GM19240 (cell line): ENCODE data around the gene CDC14B.
"Not testable (repeated sequence)": the region's sequence is repeated elsewhere in the genome, so short reads cannot be mapped to it uniquely, and the experiment has no call there.

Source experiments
- DNase-seq: peaks from one replicate; pipeline ENCODE4 v3.0.0; 2011; ENCODE audit warnings: low spot score; ENCODE audit not compliant: insufficient read length

Gene CDC14B

DNA sequence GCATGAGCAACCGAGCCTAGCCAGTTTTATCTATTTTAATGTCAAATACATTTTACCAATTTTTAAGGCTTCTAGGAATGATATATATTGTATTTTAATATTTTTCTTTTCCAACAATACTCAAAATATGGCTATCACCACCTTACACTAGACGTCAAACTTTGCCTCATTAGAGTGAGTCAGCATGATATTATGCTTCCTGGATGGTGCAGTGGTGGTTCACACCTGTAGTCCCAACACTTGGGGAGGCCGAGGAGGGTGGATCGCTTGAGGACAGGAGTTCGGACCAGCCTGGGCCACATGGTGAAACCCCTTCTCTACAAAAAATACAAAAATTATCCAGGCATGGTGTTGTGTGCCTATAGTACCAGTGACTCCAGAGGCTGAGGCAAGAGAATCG is 7.3 kb upstream of the CDC14B start:
- DNase-seq, result no peak

DNA sequence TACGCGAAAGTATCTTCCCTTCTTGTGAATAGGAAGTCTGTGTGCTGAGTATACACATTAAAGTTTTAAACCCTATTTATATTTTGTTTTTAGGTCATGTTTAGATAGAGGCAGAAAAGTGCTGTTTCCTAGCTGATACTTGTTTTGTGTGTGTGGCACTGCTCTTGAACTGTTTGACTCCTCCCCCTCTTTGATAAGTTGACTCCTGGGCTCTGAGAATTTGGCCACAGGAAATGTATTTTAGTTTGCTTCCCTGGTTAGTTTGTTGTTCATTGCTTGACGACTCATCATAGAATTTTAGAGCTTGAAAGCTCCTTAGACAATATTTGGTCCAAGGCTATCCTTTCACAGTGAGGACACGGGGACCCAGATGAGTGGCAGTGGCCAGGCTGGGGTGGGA is 2.0 kb upstream of the CDC14B start:
- no peak for DNase-seq

DNA sequence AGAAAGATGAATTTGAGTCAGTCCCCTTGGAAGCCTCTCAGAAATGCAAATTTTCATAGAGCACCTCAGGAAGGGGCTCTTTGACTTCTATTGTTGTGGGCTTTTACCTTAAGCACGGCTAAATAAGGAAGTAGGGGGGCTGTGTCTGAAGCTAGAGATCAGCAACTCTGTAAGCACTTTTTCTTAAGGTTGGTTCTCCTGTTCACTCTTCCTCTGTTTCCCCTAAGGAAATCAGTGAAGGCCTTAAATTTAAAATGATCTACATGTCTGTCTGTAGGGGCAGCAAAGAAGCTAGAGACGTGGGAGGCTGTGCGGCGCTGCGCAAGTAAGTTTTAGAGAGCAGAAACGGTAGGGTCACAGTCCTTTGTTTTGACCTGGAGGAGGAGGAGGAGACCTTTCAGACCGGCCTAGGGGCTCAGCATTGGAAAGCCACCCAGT is 1.2 kb upstream of the CDC14B start:
- no peak for DNase-seq

DNA sequence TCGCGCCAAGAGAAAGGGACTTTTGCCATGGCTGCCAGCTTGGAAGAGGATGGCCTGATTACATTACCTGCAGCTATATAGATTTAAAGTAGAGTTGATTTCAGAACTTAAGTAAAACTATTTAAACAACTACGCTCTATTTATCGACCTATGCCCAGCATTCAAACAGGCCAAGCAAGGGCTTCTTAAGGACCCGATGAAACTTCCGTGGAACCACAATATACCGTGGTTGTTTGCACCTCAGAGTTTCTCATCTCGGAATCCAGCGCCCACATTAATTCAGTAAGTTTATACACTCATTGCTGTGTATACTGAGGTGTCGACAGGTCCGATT is 505 bp upstream of the CDC14B start:
- no peak for DNase-seq

DNA sequence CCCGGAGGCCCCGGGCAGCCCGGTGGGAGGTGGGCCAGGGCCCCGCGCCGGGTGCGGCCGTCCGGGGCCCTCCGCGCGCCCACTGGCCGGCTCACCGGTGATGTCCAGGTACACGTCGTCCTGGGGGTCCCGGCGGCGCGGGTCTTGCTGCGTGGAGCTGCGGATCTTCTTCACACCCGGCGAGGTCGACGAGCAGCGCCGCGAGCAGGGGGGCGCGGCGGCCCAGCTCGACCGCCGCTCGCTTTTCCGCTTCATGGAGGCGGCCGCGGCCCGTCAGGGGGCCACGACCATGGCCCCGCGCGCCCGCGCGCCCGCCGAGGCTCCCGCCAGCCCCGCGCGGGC is 548 bp downstream of the CDC14B start:
- no peak for DNase-seq

DNA sequence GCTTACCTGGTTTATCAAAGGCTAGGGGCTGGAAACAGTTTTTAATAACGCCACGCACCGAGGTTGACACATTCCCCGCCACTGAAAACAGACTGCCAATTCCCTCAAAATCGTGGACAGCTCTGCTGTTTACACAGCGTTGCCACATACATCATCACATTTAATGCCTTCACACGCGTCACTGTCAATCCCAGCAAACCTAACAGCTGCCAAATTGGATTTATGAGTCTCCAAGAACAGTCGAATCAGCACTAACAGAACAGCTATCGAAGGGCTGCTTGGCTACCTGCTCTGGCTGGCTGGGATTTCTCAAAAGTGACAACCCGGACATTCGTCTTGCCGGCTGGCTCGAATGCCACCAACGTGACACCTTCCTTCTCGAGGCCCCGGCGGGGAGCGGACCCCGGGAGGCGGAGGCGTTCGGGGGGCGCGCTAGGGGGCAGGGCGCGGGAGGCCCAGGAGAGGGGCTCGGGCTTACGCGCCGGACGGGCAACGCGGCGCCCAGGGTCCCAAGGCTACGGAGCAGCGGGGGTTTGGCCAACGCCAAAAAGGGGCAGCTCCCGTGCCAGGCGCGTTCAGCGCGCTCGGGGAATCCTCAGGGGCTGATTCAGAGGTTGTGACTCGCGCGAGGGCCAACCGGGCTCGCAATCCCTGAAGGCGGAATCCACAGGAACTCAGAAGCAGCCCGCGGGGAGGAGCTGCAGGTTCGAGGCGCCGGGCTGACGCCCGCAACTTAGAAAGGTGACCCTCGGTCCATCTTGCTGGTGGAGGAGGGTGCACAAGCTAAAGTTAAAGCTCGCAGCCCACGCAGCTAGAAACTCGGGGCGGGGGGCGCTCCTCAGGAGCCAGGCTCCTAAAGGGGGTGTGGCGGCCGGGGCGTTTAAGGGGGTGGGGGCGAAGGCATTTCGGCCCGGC is 1.2 kb downstream of the CDC14B start:
- no peak for DNase-seq

DNA sequence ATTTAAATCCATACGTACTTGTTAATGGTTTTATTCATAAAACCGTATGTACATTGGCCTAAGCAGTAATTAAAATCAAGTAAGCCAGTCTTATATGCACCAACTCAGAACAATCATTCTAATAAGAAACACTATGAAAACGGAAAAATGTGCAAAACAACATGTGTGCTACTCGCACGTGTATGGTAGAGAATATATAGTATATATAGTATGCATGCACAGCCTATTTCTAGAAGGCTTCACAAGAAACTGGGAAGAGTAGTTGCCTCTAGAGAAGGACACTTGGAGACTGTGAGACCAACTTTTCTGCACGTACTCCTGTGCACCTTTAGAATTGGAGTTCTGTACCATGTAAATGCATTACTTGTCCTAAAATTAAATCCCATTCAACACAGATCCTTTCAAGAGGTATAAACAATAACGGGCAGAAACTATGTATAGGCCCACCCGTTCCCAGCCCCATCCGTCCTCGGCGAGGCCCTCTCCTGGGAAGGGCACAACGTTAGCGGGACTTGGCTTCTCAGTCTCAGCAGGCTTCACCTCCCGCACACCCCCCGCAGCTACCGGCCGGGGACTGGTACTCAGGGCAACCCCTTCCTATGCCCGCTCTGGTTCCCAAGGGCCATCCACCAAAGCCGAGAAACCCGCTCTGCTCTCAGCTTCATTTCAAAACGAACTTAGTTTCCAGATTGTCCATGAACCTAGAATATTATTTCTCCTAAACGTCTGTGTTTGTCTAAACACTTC is 2.0 kb downstream of the CDC14B start:
- no peak for DNase-seq

DNA sequence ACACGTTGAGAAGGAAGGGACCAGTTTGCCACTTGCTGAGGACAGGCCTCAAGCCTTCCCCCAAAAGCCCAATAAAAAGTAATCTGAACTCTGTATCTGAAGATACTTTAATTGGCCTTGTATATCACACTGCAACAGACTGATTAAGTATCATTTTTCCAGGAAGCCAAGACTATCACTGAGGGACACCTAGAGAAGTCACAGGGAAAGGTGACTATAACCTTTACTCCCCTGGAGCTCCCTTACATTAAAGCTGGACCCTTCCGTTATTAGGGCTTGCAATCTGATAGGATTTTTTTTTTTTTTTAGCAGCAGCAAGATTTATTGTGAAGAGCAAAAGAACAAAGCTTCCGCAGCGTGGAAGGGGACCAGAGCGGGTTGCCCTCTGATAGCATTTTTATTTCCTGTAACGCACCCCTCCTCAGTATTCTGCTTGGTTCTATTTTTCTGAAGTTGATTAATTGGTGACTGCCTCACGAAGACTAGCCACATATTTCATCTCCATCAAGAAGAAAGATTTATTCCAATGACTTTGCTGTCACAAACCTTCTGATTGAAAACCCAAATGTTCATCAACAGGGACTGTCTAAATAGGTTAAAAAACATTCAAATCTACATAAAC is 2.7 kb downstream of the CDC14B start:
- DNase-seq, result no peak

DNA sequence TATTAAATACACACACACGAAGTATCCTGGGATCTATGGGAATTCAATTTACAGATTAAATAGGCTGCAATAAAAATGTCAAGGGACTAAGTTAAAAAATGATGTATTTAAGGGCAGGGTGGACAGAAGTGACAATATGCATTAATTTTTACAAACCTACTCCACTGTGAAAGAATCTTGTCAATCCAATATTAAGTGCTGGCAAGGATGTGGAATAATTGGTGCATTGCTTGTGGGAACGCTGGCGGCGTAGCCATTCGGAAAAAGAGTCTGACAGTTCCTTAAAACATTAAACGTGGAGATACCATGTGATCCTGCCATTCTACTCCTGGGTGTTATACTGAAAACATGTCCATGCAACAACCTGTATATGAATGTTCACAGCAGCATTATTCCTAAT is 4.2 kb downstream of the CDC14B start:
- no peak for DNase-seq

DNA sequence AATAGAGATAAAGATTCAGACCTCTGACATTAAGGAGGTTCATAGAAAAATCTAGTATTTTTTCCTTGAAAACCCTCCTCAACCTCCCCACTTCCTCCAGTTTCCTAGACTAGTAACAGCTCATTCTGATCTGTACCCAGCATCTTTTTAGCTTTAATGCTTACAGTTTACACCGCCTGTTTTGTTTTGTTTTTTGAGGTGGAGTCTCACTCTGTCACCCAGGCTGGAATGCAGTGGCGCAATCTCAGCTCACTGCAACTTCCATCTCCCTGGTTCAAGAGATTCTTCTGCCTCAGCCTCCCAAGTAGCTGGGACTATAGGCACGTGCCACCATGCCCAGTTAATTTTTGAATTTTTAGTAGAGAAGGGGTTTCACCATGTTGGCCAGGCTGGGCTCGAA is 5.0 kb downstream of the CDC14B start:
- DNase-seq, result not testable (repeated sequence)

DNA sequence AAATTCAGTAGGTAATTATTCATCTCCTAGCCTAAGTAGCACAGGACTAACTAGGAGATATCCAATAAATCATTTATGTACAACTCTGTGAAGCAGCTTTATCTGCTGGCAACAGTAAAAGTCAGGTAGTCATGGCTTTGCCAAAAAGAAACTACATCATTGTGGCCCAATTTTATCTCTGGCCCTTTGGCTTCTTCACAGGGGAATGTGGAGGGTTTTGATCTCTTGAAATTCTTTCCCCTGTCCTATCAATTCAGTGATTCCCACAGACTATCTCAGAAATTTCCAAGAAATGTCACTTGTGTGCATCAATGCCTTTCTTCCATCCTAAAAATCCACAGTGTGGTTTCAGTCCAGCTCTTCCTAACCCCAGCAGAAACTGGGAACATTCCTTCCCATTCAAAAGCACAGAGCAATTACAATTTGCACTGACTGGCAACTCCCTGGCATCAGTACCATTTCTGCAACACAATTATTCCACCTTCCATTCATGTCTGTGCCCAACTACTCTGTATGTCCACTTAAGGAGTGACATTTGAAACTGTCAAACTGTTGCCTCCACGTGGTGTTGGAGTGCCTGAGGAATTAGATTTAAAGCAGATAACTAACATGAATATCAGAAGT is 6.6 kb downstream of the CDC14B start:
- no peak for DNase-seq

DNA sequence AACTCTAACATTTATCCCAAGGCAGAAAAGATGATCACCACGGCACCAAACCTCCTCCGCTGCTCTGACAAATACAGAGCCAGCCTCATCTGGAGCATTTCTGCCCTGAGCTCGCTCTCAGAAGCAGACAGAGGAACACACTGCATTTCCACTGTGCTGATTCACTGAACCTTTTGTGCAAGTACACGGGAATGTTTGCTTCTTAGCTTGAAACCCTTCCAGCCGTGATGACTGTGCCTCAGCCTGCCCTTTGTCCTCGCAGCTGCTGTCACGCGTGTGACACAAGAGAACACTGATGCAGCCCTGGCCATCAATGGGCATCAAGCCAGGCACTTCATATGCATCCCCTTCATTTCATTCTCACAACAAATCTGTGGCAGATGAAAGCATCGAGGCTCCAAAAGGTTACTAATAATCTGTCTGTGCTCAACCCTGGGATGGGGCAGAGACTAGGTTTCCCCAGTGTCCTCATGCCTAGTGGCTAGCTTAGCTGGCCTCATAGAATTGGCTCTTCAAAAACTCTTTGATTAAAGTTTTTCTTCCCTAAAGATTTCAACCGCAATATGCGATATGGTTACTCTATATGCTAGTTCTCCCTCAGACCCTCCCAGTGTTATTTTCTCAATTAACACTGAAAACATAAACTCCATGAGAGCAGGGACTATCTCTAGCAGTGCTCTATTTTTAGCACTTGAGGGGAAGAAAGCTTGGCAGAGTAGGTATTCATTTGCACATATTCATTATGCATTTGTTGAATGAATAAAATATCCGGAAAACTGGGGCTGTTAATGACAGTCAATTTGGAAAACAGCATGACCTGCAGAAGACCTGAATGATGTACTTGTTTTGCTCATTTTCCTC is 7.3 kb downstream of the CDC14B start:
- no peak for DNase-seq

DNA sequence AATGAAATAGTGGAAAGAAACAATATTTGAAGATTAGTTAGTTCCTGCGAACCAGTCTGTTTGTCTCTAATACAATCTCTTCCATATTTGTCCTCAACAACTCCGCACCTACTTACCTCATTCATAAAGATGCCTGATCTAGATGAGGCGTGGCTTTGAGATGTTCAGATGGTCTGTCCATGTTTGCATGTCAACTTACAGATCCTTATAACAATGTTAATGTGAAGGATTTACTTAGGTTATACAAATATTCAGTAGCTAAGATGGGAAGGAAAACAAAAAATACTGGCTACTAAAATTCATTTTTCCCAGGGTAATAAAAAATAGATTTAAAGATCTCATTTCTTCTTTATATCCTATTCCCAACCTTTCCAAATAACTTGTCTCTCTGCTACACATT is 8.3 kb downstream of the CDC14B start:
- no peak for DNase-seq

DNA sequence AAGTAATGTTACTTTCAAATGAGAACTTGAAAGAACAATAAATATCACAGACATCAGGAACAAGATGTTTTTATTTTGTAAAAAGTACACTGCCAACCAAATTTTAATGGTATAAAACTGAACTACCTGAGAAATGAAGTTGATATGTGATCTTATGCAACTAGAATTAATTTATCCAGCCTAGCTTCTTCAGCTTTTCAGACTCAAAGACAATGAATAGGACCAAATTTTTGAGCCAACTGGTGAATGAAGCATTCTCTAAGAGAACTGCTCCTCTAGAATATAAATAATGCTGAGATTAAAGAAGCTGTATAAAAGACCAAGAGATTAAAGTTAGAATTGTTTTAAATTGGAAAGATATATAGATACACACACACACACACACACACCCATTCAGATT is 9.9 kb downstream of the CDC14B start:
- no peak for DNase-seq

DNA sequence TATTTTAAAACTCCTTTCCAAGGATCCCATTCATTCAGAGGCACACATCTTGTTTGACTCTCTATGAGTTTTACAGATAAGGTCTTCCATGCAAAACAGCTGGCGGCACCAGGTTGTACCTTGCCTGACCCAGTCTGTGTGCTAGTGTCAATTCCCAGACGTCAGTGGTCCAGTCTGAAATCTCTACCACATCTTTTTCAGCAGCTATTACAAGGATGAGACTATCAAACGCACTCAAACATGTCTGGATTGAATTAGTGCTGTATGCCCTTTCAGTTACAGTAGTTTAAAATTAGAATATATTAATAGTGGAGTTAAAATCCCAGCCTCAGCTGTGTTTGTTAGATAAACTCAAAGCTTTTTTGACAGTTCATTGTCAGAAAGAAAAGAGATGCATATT is 11.7 kb downstream of the CDC14B start:
- no peak for DNase-seq

DNA sequence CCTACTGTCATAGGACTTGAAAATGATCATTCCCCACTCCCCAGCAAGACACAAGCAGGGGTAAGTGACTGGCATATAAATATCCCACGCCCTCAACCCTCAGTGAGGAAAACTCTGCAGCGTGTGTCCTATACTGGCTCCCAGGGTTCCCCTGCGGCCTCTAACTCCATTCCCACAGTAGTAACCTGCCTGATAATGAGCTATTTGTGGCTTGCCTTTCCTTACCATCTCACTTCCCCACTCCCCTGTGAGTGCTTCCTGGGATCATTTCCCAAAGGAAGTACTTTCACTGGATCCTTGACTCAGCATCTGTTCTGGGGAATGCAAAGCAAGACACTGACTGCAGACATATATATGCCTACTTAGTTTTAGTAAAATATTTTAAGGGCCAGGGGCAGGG is 14.3 kb downstream of the CDC14B start:
- DNase-seq, result no peak

DNA sequence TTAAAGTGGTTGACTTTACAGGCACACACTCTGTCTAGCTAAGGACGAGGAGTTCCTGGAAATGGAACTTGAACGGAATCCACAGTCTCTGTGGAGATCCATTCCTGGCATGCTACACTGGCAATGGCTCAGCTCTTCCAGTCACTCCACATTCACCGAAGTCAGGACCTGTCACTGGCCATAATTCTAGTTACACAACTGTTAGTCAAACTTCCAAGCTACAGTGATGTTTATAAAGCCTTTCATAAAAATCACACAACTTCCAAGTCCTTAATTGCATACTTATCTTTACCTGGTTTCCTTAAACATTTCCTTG is 15.7 kb downstream of the CDC14B start:
- DNase-seq, result no peak

DNA sequence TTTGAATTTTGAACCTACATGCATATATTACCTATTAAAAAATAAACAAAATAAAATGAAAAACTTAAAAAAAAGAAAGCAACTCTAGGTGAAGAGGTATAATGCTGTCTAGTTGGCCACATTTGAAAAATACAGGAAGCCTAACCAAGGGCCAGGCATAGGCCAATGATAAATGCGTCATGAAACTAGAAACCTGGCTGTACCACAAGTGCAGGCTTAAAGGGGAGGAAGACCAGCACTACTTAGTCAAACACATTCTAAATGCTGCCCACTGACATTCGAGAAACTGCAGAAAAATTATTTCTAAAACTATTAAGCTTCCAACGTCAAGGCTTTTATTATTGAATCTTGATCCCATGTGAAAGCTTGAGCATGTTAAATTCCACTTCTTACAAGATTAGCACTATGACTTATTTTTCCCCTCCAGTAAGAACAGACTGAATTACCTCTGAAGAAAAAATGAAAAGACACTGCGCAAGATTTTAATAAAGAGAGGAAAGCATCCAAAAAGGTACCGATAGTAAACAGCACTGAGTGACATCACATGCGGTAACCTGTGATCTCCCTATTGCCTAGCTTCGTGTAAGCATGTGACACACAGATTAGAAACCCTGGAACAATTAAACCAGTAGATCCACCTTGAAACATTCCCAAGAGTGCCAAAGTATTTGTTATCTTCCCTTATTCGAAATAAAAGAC is 16.2 kb downstream of the CDC14B start:
- DNase-seq, result no peak

DNA sequence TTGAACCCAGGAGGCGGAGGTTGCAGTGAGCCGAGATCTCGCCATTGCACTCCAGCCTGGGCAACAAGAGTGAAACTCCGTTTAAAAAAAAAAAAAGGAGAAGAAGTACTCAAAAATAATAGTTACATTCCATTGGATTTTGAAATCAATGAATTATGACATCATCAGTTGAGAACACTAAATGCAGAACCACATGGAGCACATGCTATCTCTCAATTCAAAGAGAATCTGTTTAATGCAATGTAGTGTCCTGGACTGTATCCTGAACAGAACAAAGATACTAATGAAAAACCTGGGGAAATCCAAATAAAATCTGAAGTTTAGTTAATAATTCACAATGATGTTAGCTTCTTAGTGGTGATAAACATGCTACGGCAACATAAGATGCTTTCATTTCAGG is 20.3 kb downstream of the CDC14B start:
- DNase-seq, result no peak

DNA sequence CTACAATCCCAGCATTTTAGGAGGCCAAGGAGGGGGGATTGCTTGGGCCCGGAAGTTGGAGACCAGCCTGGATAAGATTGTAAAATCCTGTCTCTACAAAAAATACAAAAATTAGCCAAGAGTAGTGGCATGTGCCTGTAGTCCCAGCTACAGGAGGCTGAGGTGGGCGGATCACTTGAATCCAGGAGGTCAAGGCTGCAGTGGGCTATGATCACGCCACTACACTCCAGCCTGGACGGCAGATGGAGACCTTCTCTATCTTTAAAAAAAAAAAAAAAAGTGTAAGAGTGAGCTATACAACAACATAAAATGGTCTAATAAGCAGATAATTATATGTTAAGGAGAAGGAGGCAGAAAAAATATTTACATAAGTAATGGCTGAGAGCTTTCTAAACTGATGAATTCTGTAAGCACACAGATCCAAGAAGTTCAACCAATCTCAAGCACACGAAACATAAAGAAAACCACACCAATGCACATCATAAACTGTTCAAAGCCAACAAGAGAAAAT is 23.0 kb downstream of the CDC14B start:
- DNase-seq, result no peak
